Bronchial epithelial cell (primary cell): ENCODE measurements around the gene CLSTN1. TPM values are rescaled to one million over a fixed set of nuclear protein-coding genes. Genes with fewer than 3 reads are reported as not detected.

Experiments used
- DNase-seq: peaks from one replicate; pipeline ENCODE4 v3.0.0-alpha.2; 2010; ENCODE audit warnings: low read depth
- FAIRE-seq: peaks from 2 replicates; lab custom pipeline; 2011; peaks lifted over from hg19 to GRCh38; lab: Jason Lieb, UNC
- H3K27me3 ChIP-seq: 2 replicates; pipeline ENCODE4 v1.5.1; 2011; ENCODE audit warnings: low read length; ENCODE audit not compliant: control insufficient read depth, insufficient read depth
- H3K36me3 ChIP-seq: 2 replicates; pipeline ENCODE4 v1.5.1; 2011; ENCODE audit warnings: low read length; ENCODE audit not compliant: control insufficient read depth, insufficient read depth
- H3K4me3 ChIP-seq: 2 replicates; pipeline ENCODE4 v1.5.1; 2011; ENCODE audit warnings: mild to moderate bottlenecking, low read depth, low read length, control low read depth
- CTCF ChIP-seq: IDR thresholded peaks from 2 replicates; pipeline ENCODE4 v1.5.1; 2011; ENCODE audit warnings: mild to moderate bottlenecking, moderate library complexity, low read length, control low read depth, inconsistent platforms; ENCODE audit not compliant: insufficient read depth, severe bottlenecking
- total RNA-seq: library from RNA; depleted of rRNA; stranded (reverse); fragments of >200 nt; gene quantifications from 2 replicates; pipeline ENCODE4 v1.2.1, GENCODE V29; 2014

CLSTN1 gene
- total RNA-seq = 131 and 142 TPM in 2 replicates

- FAIRE-seq (no peak), DNase-seq (no peak)
- peak within 1 kb of the TSS; percentile 98 for H3K4me3 ChIP-seq
- no peaks in the 10 kb centered on the region for H3K36me3 ChIP-seq
- no peaks in the 10 kb centered on the region for H3K27me3 ChIP-seq
- no peak for TF ChIP-seq CTCF
Measured at GRCh38 chr1:9823943-9824701, at the start of gene CLSTN1. Gene CLSTN1, minus strand, starts transcription at chr1:9823965. Its CDS starts 232 bp downstream, at chr1:9823733.

GRCh38 chr1:9873385-9873784 lies 49.6 kb upstream of the CLSTN1 start:
- Histone ChIP-seq H3K36me3 (peaks cover 8% of the 10 kb centered on the region), H3K27me3 (no peaks in the 10 kb centered on the region), H3K4me3 (no peak overlapping the region)
- no peak for TF ChIP-seq CTCF
- DNase-seq (no peak), FAIRE-seq (peak; percentile 62)

DNA sequence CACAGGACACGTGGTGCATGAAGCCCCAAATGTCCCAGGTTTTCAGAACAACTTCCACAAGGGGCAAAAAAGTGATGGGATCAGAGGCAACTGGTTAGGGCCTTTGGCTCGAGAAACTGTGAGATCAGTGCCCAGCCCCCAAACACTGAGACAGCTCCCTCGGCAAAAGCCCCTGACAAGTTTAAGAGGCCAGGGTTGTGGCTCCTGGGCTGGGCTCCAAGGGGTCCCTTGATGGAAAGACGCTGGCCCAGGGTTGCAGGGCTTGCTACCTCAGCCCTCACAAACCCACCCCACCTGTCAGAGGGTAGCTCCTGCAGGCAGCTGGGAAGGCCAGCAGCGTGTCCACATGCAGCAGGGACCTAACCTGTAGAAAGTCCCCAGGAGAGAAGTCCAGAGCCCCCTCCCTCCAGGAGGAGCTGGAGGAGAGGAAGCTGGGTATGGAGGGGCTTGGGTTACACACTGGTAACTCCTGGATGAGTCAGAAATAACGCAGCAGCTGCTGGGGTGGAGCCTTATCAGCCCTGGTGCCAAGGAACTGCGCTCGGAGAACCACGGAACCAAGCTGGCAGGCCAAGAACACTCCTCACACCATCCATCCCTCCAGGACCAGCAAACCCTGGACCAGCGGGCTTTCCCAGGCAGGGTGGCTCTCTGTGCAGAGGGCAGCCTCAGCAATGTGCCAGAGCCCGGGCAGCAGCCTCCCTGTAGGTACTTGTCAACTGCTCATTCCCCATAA lies 48.8 kb upstream of the CLSTN1 start:
- DNase-seq = peak; percentile 64
- no peak for TF ChIP-seq CTCF
- Histone ChIP-seq H3K27me3 (no peaks in the 10 kb centered on the region), H3K4me3 (no peak overlapping the region), H3K36me3 (peaks cover 12% of the 10 kb centered on the region)
- peak; percentile 13 for FAIRE-seq

GRCh38 chr1:9871707-9872425 lies 48.1 kb upstream of the CLSTN1 start:
- DNase-seq = no peak
- no peak for TF ChIP-seq CTCF
- no peak for FAIRE-seq
- Histone ChIP-seq H3K4me3 (no peak overlapping the region), H3K27me3 (no peaks in the 10 kb centered on the region), H3K36me3 (peaks cover 12% of the 10 kb centered on the region)

DNA sequence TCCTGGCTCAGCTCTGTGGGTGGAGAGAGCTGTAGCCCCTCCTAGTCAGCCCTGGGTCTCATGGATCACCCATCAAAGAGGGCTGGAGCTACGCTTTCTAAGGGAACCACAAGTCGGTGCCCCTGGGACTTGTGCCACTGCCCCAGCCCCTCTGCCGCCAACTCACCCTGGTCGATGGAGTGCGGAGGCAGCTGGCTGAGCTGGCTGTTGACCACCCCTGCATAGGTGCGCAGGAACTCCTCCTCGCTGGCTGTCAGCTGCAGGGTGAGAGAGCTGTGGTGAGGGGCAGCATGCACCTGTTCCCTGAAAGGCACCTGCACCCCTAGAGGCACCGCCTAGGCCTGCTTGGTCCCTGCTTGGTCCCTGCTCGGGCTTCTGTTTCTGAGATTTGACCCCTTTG lies 47.3 kb upstream of the CLSTN1 start:
- Histone ChIP-seq H3K27me3 (no peaks in the 10 kb centered on the region), H3K36me3 (peaks cover 12% of the 10 kb centered on the region), H3K4me3 (no peak overlapping the region)
- FAIRE-seq (no peak), DNase-seq (no peak)
- TF ChIP-seq CTCF = no peak
